GM11168 (cell line): ENCODE data around the gene TRIO.

Experiments used
- in situ Hi-C: fragments of 300-500 bp; cut with MboI; formaldehyde crosslinking; loops from one replicate; pipeline ENCODE4 v1.12.0; 2022; ENCODE audit warnings: low sequenced_read_pairs; ENCODE audit not compliant: unreplicated experiment

Gene TRIO

GRCh38 chr5:14237317-14238086 is 94.4 kb downstream of the TRIO start:
- in situ Hi-C loops: no loop called here

- in situ Hi-C loops: no loop called here
Measured at GRCh38 chr5:14238272-14238671, 95.1 kb downstream of the TRIO start.

- in situ Hi-C loops: no loop called here
Measured at GRCh38 chr5:14239404-14239803, 96.3 kb downstream of the TRIO start.

- in situ Hi-C loops: no loop called here
Measured at GRCh38 chr5:14239951-14240350, 96.8 kb downstream of the TRIO start.

GRCh38 chr5:14240359-14240758 is 97.2 kb downstream of the TRIO start:
- in situ Hi-C loops: no loop called here

- in situ Hi-C loops: no loop called here
Measured at GRCh38 chr5:14241141-14241540, 98.0 kb downstream of the TRIO start.

GRCh38 chr5:14242447-14242846 is 99.3 kb downstream of the TRIO start:
- in situ Hi-C loops: no loop called here

GRCh38 chr5:14242871-14243383 is 99.8 kb downstream of the TRIO start:
- in situ Hi-C loops: no loop called here

GRCh38 chr5:14243766-14244165 is 100.6 kb downstream of the TRIO start:
- in situ Hi-C loops: no loop called here

- in situ Hi-C loops: no loop called here
Measured at GRCh38 chr5:14244721-14245120, 101.6 kb downstream of the TRIO start.

- in situ Hi-C loops: no loop called here
Measured at GRCh38 chr5:14245132-14245925, 102.2 kb downstream of the TRIO start.

GRCh38 chr5:14246350-14247053 is 103.4 kb downstream of the TRIO start:
- in situ Hi-C loops: no loop called here

- in situ Hi-C loops: no loop called here
Measured at GRCh38 chr5:14247054-14247386, 103.9 kb downstream of the TRIO start.

GRCh38 chr5:14249258-14250082 is 106.3 kb downstream of the TRIO start:
- in situ Hi-C loops: loop anchor here (25.0 kb wide), 1 partner anchor 262 kb away; no protein-coding TSS in a partner anchor

- in situ Hi-C loops: loop anchor here (25.0 kb wide), 1 partner anchor 263 kb away; no protein-coding TSS in a partner anchor
Measured at GRCh38 chr5:14250084-14250695, 107.0 kb downstream of the TRIO start.

- in situ Hi-C loops: loop anchor here (25.0 kb wide), 1 partner anchor 264 kb away; no protein-coding TSS in a partner anchor
Measured at GRCh38 chr5:14250748-14251701, 107.9 kb downstream of the TRIO start.

GRCh38 chr5:14251733-14252132 is 108.6 kb downstream of the TRIO start:
- in situ Hi-C loops: loop anchor here (25.0 kb wide), 1 partner anchor 264 kb away; no protein-coding TSS in a partner anchor

GRCh38 chr5:14252793-14253192 is 109.7 kb downstream of the TRIO start:
- in situ Hi-C loops: loop anchor here (25.0 kb wide), 1 partner anchor 265 kb away; no protein-coding TSS in a partner anchor
